Activated CD4-positive, alpha-beta T cell treated with anti-CD3 and anti-CD28 coated beads, Interleukin-2, amount 10 ng/mL, durations not matched to agents 24 days and 14 days (primary cell): ENCODE measurements around the gene ADCY7. TPM values are rescaled to one million over a fixed set of nuclear protein-coding genes. Genes with fewer than 3 reads are reported as not detected.

Experiments used
- DNase-seq: peaks from one replicate; pipeline ENCODE4 v3.0.0; 2022
- H3K27ac Mint-ChIP-seq: one replicate; pipeline ENCODE4 v1.8.0; 2022; ENCODE audit warnings: mild to moderate bottlenecking, mixed read lengths
- H3K27me3 Mint-ChIP-seq: one replicate; pipeline ENCODE4 v1.8.0; 2022; ENCODE audit warnings: mixed read lengths
- H3K36me3 Mint-ChIP-seq: one replicate; pipeline ENCODE4 v1.8.0; 2022; ENCODE audit warnings: low read depth, mild to moderate bottlenecking, mixed read lengths
- H3K4me1 Mint-ChIP-seq: one replicate; pipeline ENCODE4 v1.8.0; 2021; ENCODE audit warnings: mixed read lengths
- H3K4me3 Mint-ChIP-seq: one replicate; pipeline ENCODE4 v1.8.0; 2022; ENCODE audit warnings: mild to moderate bottlenecking, moderate library complexity, mixed read lengths
- H3K9me3 Mint-ChIP-seq: one replicate; pipeline ENCODE4 v1.8.0; 2021; ENCODE audit warnings: mixed read lengths
- intact Hi-C: fragments of 100-400 bp; cut with micrococcal nuclease; formaldehyde crosslinking; loops from one replicate; pipeline ENCODE4 v1.15.1; 2023
- total RNA-seq: library from RNA; stranded (reverse); gene quantifications from 2 replicates; pipeline ENCODE4 v1.2.3, GENCODE V29; 2022

Gene ADCY7
- total RNA-seq, 1 donor from 2014 or later: 86.2 TPM

GRCh38 chr16:50316848-50317630 lies 50.7 kb downstream of the ADCY7 start:
- DNase-seq: no peak
- H3K9me3 Mint-ChIP-seq: no peaks in the 10 kb centered on the region
- peaks cover 76% of the 10 kb centered on the region for H3K36me3 Mint-ChIP-seq
- H3K27me3 Mint-ChIP-seq: no peaks in the 10 kb centered on the region
- intact Hi-C loops: no loop called here
- H3K4me1 Mint-ChIP-seq: peaks cover 21% of the 10 kb centered on the region
- no peak overlapping the region for H3K4me3 Mint-ChIP-seq
- H3K27ac Mint-ChIP-seq: no peak overlapping the region

GRCh38 chr16:50318796-50319578 lies 52.6 kb downstream of the ADCY7 start:
- DNase-seq: no peak
- Mint-ChIP-seq H3K4me3 (no peak overlapping the region), H3K36me3 (peaks cover 67% of the 10 kb centered on the region), H3K27me3 (no peaks in the 10 kb centered on the region), H3K27ac (peak overlapping the region; percentile 3), H3K4me1 (peaks cover 19% of the 10 kb centered on the region), H3K9me3 (no peaks in the 10 kb centered on the region)
- intact Hi-C loops: no loop called here

GRCh38 chr16:50320310-50320709 lies 54.0 kb downstream of the ADCY7 start:
- H3K4me3 Mint-ChIP-seq: no peak overlapping the region
- H3K27me3 Mint-ChIP-seq: no peaks in the 10 kb centered on the region
- H3K9me3 Mint-ChIP-seq: no peaks in the 10 kb centered on the region
- no peak overlapping the region for H3K27ac Mint-ChIP-seq
- DNase-seq: no peak
- H3K36me3 Mint-ChIP-seq: peaks cover 65% of the 10 kb centered on the region
- intact Hi-C loops: no loop called here
- H3K4me1 Mint-ChIP-seq: peaks cover 19% of the 10 kb centered on the region

GRCh38 chr16:50322333-50322732 lies 56.0 kb downstream of the ADCY7 start:
- H3K9me3 Mint-ChIP-seq: no peaks in the 10 kb centered on the region
- H3K27ac Mint-ChIP-seq: no peak overlapping the region
- peaks cover 25% of the 10 kb centered on the region for H3K4me1 Mint-ChIP-seq
- DNase-seq: no peak
- H3K4me3 Mint-ChIP-seq: no peak overlapping the region
- peaks cover 56% of the 10 kb centered on the region for H3K36me3 Mint-ChIP-seq
- intact Hi-C loops: no loop called here
- no peaks in the 10 kb centered on the region for H3K27me3 Mint-ChIP-seq

GRCh38 chr16:50323335-50324011 lies 57.1 kb downstream of the ADCY7 start:
- H3K9me3 Mint-ChIP-seq: no peaks in the 10 kb centered on the region
- H3K4me1 Mint-ChIP-seq: peaks cover 30% of the 10 kb centered on the region
- intact Hi-C loops: no loop called here
- peak overlapping the region; percentile 70 for H3K27ac Mint-ChIP-seq
- no peak overlapping the region for H3K4me3 Mint-ChIP-seq
- peaks cover 56% of the 10 kb centered on the region for H3K36me3 Mint-ChIP-seq
- no peaks in the 10 kb centered on the region for H3K27me3 Mint-ChIP-seq
- peak; percentile 61 for DNase-seq

GRCh38 chr16:50324345-50324744 lies 58.0 kb downstream of the ADCY7 start:
- Mint-ChIP-seq H3K4me3 (peak overlapping the region; percentile 14), H3K36me3 (peaks cover 54% of the 10 kb centered on the region), H3K9me3 (no peaks in the 10 kb centered on the region), H3K27me3 (no peaks in the 10 kb centered on the region), H3K27ac (peak overlapping the region; percentile 70), H3K4me1 (peaks cover 30% of the 10 kb centered on the region)
- intact Hi-C loops: no loop called here
- peak; percentile 50 for DNase-seq

GRCh38 chr16:50326264-50326663 lies 59.9 kb downstream of the ADCY7 start:
- H3K4me1 Mint-ChIP-seq: peaks cover 35% of the 10 kb centered on the region
- intact Hi-C loops: loop anchor here (2.0 to 5.0 kb wide), 4 partner anchors 43 to 341 kb away; partner anchors contain the start of genes BRD7 and TENT4B
- H3K27me3 Mint-ChIP-seq: no peaks in the 10 kb centered on the region
- H3K27ac Mint-ChIP-seq: no peak overlapping the region
- H3K36me3 Mint-ChIP-seq: peaks cover 54% of the 10 kb centered on the region
- H3K4me3 Mint-ChIP-seq: no peak overlapping the region
- H3K9me3 Mint-ChIP-seq: no peaks in the 10 kb centered on the region
- peak; percentile 56 for DNase-seq

- intact Hi-C loops: loop anchor here (1.0 to 5.0 kb wide), 7 partner anchors 8 to 479 kb away; partner anchors contain the start of genes BRD7 and TENT4B
Measured at GRCh38 chr16:50326835-50327465, 60.6 kb downstream of the ADCY7 start.

GRCh38 chr16:50329446-50330189 lies 63.3 kb downstream of the ADCY7 start:
- Mint-ChIP-seq H3K36me3 (peaks cover 61% of the 10 kb centered on the region), H3K27me3 (no peaks in the 10 kb centered on the region), H3K4me1 (peaks cover 25% of the 10 kb centered on the region), H3K4me3 (no peak overlapping the region), H3K9me3 (no peaks in the 10 kb centered on the region), H3K27ac (peak overlapping the region; percentile 31)
- no peak for DNase-seq
- intact Hi-C loops: loop anchor here (5.0 kb wide), 2 partner anchors 117 to 177 kb away; partner anchors contain the start of gene TENT4B

More at GRCh38 chr16:50326835-50327465, 60.6 kb downstream of the ADCY7 start:
- no peaks in the 10 kb centered on the region for H3K27me3 Mint-ChIP-seq
- DNase-seq: peak; percentile 92
- peaks cover 55% of the 10 kb centered on the region for H3K36me3 Mint-ChIP-seq
- H3K4me3 Mint-ChIP-seq: peak overlapping the region; percentile 13
- H3K4me1 Mint-ChIP-seq: peaks cover 40% of the 10 kb centered on the region
- H3K9me3 Mint-ChIP-seq: no peaks in the 10 kb centered on the region
- peak overlapping the region; percentile 61 for H3K27ac Mint-ChIP-seq

GRCh38 chr16:50331570-50331969 lies 65.2 kb downstream of the ADCY7 start:
- no peaks in the 10 kb centered on the region for H3K9me3 Mint-ChIP-seq
- H3K27ac Mint-ChIP-seq: no peak overlapping the region
- H3K4me1 Mint-ChIP-seq: peaks cover 29% of the 10 kb centered on the region
- intact Hi-C loops: no loop called here
- H3K4me3 Mint-ChIP-seq: no peak overlapping the region
- H3K27me3 Mint-ChIP-seq: no peaks in the 10 kb centered on the region
- DNase-seq: no peak
- H3K36me3 Mint-ChIP-seq: peaks cover 53% of the 10 kb centered on the region

- no peaks in the 10 kb centered on the region for H3K9me3 Mint-ChIP-seq
- peaks cover 52% of the 10 kb centered on the region for H3K36me3 Mint-ChIP-seq
- no peak overlapping the region for H3K4me3 Mint-ChIP-seq
- no peaks in the 10 kb centered on the region for H3K27me3 Mint-ChIP-seq
- intact Hi-C loops: no loop called here
- H3K27ac Mint-ChIP-seq: no peak overlapping the region
- H3K4me1 Mint-ChIP-seq: peaks cover 23% of the 10 kb centered on the region
- DNase-seq: no peak
Measured at GRCh38 chr16:50332599-50332998, 66.2 kb downstream of the ADCY7 start.

- DNase-seq: no peak
- H3K36me3 Mint-ChIP-seq: peaks cover 58% of the 10 kb centered on the region
- intact Hi-C loops: no loop called here
- no peaks in the 10 kb centered on the region for H3K9me3 Mint-ChIP-seq
- peaks cover 32% of the 10 kb centered on the region for H3K4me1 Mint-ChIP-seq
- no peaks in the 10 kb centered on the region for H3K27me3 Mint-ChIP-seq
- H3K4me3 Mint-ChIP-seq: no peak overlapping the region
- H3K27ac Mint-ChIP-seq: peak overlapping the region; percentile 83
Measured at GRCh38 chr16:50334106-50334975, 68.0 kb downstream of the ADCY7 start.
